GM19324 (cell line): ENCODE measurements around the gene DTNA.
"Not testable (repeated sequence)": the region's sequence is repeated elsewhere in the genome, so short reads cannot be mapped to it uniquely, and the experiment has no call there.

Source experiments
- ATAC-seq: cut with Tn5 transposase; IDR thresholded peaks from one replicate; pipeline ENCODE4 v1.9.1; 2021; ENCODE audit warnings: mild to moderate bottlenecking, moderate library complexity; ENCODE audit not compliant: unreplicated experiment, low FRiP score

The DTNA gene

DNA sequence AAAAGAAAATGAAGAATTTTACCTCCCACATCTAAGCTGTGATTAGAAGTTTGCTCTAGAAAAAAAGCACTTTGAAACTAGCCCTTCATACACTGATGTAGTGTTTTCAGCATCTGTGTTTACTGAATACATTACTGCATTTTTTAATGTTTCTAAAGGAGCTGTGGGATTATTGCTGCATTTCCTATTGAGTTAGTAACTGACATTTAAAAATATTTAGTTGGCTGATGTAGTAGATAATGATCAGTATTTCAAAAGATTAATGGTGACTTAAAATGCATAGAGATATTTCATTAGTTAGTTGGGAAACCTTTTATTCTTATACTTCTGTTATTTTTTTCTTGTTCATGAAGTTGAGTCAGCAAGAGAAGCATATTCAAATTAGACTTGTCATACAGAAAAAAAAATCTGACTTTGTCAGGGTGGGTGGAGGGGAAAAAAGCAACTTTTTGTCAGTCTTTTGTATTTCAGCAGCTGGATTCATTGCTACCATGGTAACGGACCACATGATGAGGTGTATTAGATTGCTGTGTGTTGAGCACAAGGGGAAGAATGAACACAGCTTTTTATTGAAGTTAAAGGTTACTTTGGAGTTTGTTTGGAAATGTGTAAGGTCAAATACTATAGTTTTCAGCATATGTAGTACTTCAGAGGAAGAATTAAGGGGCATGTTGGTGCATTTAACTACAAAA is at the start of gene DTNA:
Gene DTNA (plus strand): TSS at position 549 of the 692 bp plus-strand sequence. CDS start 45,679 bp downstream, outside the sequence.
- ATAC-seq = no peak

DNA sequence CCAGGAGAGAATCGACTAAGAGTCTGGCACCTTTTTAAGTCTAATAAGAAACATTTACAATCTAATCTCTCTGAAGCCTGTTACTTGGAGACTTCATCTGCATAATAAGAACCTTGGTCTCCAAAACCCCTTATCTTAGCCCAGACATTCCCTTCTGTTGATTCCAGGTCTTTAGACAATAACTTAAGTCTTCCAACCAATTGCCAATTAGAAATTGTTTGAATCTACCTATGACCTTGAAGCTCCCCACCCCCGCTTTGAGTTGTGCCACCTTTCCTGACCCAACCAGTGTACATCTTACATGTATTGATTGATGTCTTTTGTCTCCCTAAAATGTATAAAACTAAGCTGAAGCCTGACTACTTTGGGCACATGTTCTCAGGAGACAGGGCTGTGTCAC is 49.5 kb upstream of the DTNA start:
- ATAC-seq = no peak

DNA sequence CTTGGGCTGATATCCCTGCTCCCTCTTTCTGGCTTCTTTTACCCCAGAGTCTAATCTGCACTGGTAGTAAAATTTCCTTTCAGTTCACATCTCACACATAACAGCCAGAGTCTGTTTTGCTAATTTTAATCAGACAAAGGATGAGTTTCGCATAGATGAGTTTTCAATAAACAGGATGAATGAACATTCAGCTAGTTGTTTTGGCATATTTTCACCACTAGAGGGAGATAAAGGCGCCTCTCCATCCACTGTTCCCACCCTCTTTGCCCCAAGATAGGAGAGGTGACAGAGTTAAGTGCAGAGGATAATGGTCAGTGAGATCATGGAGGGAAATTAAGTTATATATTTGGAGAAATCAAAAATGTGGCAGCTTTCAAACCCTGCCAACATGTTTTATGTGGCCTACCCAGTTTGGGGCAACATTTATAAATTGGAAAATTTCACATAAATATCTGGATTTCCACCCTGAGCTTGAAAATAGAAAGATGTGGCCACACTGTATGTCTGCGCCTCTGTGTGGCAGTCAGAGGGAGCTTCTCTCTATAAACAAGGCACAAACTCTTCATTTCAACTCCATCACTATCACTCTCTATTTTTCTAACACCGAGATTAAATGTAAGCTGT is 48.5 kb upstream of the DTNA start:
- ATAC-seq = no peak

DNA sequence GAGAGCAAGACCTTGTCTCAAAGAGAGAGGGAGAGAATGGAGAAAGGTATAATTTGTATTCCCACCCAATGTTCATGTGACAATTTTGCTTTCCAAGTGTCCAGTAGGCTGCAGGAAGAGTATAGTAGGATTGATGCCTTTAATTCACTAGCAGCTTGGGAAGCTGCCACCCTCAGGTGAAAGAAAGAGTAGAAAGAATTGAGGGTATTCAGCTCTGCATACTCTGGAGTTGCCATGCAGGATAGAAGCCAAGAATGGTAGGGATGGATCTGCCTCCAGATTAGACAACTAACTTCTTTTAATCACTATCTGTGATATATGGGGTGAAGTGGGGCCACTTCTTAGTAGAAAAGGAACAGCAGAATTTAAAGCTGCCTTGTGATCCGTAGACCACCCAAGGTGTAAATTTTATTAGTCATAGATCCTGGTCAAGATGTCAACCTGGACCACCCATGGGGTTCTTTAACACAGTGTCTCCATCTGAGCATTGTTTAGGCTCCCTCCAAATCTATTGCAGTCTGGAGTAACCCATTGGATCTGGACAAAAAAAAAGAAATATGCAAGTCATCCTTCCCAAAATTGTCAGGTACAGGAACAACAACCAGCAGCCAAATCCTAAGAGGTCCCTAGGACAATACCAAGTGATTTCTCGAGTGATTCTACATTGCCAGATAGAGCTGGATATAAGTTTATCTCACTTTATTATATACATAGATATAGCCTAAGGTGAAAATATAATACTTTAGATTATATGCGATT is 33.1 kb upstream of the DTNA start:
- no peak for ATAC-seq

DNA sequence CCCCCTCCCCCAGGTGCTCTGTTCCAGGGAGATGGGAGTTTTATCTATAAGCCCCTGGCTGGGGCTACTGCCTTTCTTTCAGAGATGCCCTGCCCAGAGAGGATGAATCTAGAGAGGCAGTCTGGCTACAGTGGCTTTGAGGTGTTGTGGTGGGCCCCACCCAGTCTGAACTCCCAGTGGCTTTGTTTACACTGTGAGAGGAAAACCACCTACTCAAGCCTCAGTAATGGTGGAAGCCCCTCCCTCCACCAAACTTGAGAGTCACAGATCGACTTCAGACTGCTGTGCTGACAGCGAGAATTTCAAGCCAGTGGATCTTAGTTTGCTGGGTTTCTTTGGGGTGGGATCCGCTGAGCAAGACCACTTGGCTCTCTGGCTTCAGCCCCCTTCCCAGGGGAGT is 20.3 kb upstream of the DTNA start:
- not testable (repeated sequence) for ATAC-seq

DNA sequence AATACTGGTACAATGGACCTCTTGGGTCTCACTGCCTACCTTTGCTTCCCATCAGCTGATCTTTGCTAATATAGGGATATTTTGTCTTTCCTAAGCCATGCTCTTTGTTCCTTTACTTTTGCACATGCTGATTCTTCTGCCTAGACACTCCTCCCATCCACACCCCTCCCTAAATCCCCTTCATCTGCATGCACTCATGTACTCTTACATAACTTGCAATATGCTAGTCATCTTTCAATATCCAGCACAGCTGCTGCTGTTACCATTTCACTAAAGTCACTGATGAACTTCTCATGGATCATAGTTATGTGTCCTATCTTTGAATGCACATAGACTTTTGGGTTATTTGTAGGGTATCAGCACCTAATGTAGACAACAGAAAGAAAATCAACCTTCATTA is 18.5 kb upstream of the DTNA start:
- no peak for ATAC-seq

DNA sequence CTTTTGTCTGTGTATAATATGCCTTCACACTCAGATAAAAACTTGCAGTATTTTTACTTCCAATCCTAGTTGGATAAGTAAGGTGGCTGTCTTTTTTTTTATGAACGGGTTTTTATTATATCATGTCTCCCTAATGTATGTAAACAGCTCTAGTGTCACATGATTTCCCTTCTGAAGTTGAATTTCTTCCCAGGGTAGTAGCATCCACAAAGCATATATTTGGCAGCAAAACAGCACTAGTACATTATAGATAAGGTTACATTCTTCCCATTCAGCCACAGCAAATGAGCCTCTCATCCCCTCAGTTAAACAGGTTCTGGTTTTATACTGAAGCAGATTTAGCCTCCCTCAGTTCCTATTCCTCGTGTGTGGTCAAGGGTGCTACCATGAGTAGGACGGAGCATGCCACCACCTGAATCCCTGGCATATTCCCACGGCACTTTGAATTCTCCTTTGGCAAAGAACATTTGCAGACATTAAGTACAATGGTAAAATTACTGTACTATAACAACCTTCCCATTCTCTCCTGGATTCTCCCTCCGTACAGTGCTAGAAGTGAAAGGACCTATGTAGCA is 15.4 kb upstream of the DTNA start:
- no peak for ATAC-seq

DNA sequence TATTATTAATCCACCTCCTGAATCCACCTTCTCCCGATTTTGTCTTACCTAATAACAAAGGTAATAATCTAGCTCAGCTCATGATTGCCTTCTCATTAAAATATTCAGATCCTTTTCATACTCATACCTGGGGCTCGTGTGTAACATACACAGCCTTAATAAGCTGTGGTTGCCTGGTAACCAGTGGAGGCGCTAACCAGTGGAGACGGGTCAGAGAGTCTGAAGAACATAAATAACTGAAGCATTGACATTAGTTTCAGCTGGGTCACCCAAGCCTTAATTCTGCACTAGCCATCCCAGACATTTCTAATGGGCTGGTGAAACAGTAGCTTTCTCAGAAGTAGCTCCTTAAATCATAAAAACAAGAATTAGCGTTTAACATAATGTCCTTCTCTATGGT is 14.8 kb upstream of the DTNA start:
- no peak for ATAC-seq

DNA sequence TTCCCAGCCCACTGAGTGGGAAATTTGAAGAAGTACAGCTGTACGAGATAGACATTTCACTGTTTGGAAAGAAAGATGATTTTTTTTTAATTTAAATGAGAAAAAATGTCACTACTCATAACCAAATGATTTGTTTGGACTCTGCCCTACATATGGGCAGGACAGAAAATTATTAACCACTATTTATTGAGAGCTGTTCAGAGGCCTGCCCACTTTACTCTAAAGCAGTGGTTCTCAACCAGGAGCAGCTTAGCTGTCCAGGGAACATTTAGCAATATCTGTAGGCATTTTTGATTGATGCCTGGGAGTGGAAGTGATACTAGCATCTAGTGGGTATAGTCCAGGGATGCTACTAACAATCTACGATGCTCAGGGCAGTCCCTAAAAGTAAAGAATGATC is 13.4 kb upstream of the DTNA start:
- no peak for ATAC-seq

DNA sequence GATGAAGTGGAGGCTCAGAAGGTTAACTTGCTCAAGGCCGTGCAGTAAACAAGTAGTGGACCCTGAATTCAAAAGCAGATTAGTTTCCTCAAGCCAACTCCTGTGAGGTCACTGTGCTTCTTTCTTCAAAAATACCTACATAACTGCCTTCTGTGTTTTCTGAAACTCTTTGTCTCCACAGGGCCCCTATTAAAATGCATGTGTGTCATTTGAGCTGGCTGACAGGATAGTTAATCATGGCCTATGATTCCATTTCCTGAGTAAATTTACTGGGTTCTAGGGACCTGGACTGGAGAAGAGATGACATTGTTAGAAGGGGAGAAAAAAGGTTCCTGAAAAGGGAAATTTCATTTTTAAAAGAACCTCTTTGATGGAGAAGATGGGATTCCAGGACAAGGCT is 12.9 kb upstream of the DTNA start:
- no peak for ATAC-seq

DNA sequence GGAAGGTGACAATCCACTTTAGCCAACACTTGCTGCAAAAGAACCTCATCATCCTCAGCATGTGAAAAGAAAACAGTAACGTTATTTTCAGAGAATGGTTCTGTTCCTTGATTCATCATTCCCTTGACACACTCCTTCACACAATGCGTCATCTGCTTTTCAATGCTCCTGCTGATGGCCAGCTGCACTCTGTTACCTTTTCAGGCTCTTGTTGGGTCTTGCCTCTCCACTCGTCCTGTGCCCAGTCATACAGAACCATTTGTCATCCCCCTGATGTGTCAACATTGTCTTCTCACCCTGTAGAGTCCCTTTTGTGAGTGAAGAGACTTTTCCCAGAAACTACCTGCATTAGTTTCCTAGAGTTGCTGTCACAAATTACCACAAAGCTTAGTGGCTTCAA is 12.2 kb upstream of the DTNA start:
- ATAC-seq = no peak

DNA sequence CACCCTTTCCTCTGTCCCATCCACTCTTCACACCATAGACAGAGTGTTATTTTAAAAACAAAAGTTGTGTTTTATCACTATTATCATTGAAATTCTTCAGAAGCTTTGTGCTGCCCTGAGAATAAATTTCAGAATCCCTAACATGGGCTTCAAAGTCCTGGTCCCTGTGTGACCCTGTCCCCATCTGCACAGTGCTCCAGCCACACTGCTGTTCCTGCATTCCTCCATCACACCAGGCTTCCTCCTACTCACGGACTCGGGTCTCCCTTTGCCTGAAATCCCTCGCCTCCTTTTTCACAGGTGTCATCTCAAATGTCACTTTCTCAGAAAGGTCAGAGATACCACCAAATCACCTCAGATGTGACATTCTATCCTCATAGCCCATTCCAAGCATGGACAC is 8.2 kb upstream of the DTNA start:
- no peak for ATAC-seq

DNA sequence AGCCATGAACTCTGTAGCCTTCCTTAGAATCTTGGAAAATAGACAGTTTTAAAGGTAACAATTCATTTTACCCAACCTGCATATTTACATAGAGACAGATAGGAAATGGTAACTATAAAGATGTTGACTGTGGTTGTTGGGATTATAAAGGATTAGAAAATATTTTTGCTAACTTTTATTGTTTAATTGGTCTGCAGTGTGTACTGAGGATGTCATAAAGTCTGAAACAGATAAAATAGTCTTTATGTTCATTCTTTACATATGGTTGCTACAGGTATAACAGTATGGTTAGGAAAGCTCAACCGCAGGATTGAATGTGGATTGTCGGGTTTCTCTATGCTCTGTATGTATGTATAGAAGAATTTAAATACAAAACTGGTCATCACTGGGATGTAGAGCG is 7.3 kb upstream of the DTNA start:
- ATAC-seq = no peak

DNA sequence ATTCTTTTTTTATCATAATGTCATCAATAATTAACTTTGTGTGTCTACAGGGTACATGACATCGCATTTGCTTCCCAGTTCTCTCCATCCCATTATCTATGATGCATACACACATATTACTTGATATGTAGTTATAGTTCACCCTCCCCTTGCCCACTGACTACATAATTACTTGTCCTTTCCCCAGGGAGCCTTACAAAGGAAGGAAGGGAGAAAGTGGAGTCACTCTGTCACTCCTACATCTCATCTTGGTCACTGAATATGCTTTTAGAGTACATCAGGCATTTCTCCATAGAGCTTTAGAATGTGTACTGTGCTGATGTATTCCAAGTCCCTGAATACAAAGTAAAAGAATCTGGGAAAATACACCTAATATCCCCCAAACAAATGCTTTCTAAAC is 6.0 kb upstream of the DTNA start:
- no peak for ATAC-seq

DNA sequence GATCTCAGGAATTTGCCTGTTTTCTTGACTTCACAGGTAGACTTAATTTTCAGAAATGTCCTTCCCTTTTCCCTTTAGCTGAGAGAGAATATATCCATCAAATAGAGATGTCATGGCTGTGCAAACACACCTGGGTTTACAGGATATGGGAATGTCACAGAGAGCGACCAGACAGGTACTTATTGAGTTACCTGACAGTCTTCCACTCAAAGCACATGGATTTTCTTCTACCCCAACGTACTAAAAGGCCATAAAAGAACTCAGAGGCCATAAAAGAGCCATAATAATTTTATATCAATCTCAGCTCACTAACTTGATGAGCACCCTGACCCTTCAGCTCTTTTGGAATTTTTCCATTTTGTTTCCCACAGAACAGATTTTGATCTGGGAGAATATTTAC is 5.3 kb upstream of the DTNA start:
- ATAC-seq = no peak

DNA sequence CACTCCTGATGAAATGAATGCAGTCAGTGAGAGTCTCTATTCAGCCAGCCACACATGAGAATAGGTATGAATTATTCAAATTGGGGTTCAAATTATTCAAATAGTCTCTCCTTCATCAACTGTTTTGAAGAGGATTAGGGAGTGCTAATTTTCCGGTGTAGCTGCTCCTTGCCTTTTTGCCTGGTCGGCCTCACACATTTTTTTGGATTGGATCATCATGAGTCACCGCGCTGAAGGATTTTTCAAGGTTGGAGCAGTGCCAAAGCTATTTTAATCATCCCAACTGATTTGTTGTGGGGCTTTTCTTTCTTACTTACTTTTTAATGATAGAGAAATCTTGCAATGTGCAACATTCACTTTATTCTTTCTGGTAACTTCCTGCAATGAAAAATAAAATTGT is 2.4 kb upstream of the DTNA start:
- ATAC-seq = no peak

DNA sequence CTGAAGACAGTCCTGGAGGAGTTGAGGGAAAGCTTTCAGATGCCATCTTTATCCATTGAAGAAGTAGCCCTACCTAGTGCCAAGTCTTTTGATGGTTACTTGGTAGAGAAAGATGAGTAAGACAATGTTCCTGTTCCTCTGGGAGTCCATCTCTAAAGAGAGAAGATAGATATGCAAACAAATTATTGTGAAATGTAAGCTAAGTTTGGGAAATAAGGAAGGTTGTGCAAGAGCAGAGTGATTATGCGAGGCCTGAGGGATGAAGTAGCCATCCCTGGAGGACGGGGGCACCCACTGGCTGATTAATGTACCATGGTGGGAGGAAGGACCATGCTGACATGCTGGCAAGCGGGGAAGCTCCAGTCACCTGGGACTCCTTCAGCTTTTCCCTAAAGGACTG is 994 bp upstream of the DTNA start:
- ATAC-seq = no peak

DNA sequence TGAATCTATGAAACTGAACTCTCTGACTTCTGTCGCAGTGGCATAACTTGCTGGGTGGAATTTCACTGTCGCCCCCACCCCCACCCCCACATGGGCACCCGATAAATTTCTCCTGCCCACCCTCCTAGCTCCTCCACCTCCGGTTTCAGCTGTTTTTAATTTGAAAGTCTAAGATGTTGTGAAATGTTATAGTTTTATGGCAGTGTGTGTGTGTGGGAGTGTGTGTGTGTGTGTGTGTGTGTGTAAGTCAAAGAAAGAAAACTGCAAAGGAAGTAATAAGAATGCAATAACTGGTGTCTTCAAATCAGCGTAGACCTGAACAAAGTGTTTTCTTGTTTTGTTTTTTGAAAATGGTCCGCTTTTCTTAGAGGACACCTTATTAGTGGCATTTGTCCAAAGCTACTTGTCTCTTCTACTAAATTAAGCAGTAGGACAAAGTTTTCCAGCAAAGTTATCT is 388 bp downstream of the DTNA start:
- ATAC-seq = no peak

DNA sequence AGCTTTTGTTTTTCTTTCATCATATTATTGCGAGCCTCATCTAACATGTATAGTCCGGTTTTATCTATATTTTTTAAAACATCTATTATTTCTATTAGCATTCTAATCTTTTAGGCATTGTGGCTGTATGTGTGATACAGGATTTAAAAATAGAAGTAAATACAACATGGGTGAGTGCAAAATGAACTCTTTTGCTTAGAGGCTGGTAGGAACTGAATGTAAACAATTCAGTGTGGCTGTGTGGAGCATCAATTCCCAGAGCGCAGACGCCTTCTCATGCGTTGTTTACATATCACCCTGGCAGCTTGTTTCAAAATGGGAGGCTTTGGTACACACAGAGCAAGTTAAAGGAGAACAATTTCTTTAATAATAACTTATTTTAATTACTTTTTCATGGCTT is 836 bp downstream of the DTNA start:
- no peak for ATAC-seq

DNA sequence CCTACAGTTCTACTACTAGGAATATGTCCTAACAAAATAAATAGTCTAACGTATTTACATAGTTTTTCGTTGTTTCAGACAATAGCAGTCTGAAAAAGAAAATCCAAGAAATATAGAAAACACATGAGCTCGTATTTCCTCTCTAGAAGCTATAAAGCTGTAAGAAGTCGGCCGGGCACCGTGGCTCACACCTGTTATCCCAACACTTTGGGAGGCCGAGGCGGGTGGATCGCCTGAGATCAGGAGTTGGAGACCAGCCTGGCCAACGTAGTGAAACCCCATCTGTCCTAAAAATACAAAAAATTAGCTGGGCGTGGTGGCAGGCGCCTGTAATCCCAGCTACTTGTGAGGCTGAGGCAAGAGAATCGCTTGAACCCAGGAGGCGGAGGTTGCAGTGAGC is 6.0 kb downstream of the DTNA start:
- not testable (repeated sequence) for ATAC-seq

DNA sequence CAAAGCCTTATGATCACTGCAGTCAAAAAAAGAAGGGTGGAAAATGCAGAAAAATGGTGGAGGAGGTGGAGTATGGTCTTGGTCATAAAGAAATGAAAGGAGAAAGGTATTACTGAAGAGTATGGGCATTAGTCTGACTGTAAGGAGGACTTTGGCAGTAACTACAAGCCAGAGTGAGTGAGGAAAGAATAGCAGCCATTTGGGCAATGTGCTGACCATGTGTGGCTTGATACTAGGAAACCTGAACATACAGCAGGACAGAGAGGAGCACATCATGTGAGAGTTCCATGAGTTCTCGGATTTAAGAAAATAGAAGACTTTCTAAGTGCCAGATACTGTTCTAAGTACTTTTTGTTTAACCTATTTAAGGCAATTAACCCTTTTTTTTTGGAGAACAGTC is 8.5 kb downstream of the DTNA start:
- no peak for ATAC-seq
